H9 (cell line): ENCODE results near the gene USH2A. TPM values are rescaled to one million over a fixed set of nuclear protein-coding genes. Genes with fewer than 3 reads are reported as not detected.

Experiments
- DNase-seq: peaks from one replicate; pipeline ENCODE4 v3.0.0-alpha.2; 2017
- H2AFZ ChIP-seq: one replicate; pipeline ENCODE4 v1.6.1; 2013; ENCODE audit warnings: mild to moderate bottlenecking, low read length, control low read depth, moderate library complexity
- H2AK5ac ChIP-seq: 2 replicates; pipeline ENCODE4 v1.6.1; 2013; ENCODE audit warnings: low read length, control low read depth, mixed read lengths; ENCODE audit not compliant: insufficient read length
- H2BK120ac ChIP-seq: one replicate; pipeline ENCODE4 v1.6.1; 2013; ENCODE audit warnings: low read depth, mild to moderate bottlenecking, low read length, control low read depth, inconsistent platforms; ENCODE audit not compliant: poor library complexity, severe bottlenecking
- H2BK12ac ChIP-seq: 2 replicates; pipeline ENCODE4 v1.6.1; 2013; ENCODE audit warnings: low read length, control low read depth, mixed read lengths, low read depth; ENCODE audit not compliant: insufficient read length
- H2BK15ac ChIP-seq: 2 replicates; pipeline ENCODE4 v1.6.1; 2013; ENCODE audit warnings: low read depth, low read length, control low read depth
- H2BK20ac ChIP-seq: one replicate; pipeline ENCODE4 v1.6.1; 2013; ENCODE audit warnings: low read depth, mild to moderate bottlenecking, low read length, control low read depth, inconsistent platforms; ENCODE audit not compliant: poor library complexity, severe bottlenecking
- H2BK5ac ChIP-seq: 2 replicates; pipeline ENCODE4 v1.6.1; 2013; ENCODE audit warnings: low read length, control low read depth, mixed read lengths; ENCODE audit not compliant: insufficient read length
- H3K14ac ChIP-seq: 2 replicates; pipeline ENCODE4 v1.6.1; 2013; ENCODE audit warnings: low read length, control low read depth; ENCODE audit not compliant: insufficient read depth
- H3K18ac ChIP-seq: 2 replicates; pipeline ENCODE4 v1.6.1; 2013; ENCODE audit warnings: low read depth, mild to moderate bottlenecking, mixed read lengths, low read length, control low read depth; ENCODE audit not compliant: insufficient read length
- H3K23ac ChIP-seq: 2 replicates; pipeline ENCODE4 v1.6.1; 2013; ENCODE audit warnings: low read length, control low read depth, mixed read lengths, low read depth; ENCODE audit not compliant: insufficient read length
- H3K23me2 ChIP-seq: 2 replicates; pipeline ENCODE4 v1.6.1; 2013; ENCODE audit warnings: low read depth, mild to moderate bottlenecking, mixed read lengths, low read length, control low read depth; ENCODE audit not compliant: insufficient read length, poor library complexity, severe bottlenecking
- H3K27ac ChIP-seq: 2 replicates; pipeline ENCODE4 v1.5.1; 2013; ENCODE audit warnings: low read length, control low read depth, mixed read lengths, low read depth; ENCODE audit not compliant: insufficient read length
- H3K27me3 ChIP-seq: 2 replicates; pipeline ENCODE4 v1.6.1; 2013; ENCODE audit warnings: low read length, control low read depth, inconsistent platforms; ENCODE audit not compliant: insufficient read depth
- H3K4ac ChIP-seq: 2 replicates; pipeline ENCODE4 v1.6.1; 2013; ENCODE audit warnings: low read depth, mild to moderate bottlenecking, control low read depth, inconsistent platforms, low read length, moderate library complexity
- H3K4me1 ChIP-seq: 2 replicates; pipeline ENCODE4 v1.6.1; 2013; ENCODE audit warnings: low read length, control low read depth, inconsistent platforms; ENCODE audit not compliant: insufficient read depth
- H3K4me2 ChIP-seq: 2 replicates; pipeline ENCODE4 v1.6.1; 2013; ENCODE audit warnings: low read length, control low read depth, mixed read lengths; ENCODE audit not compliant: insufficient read length, insufficient read depth
- H3K56ac ChIP-seq: 2 replicates; pipeline ENCODE4 v1.6.1; 2013; ENCODE audit warnings: low read depth, mild to moderate bottlenecking, mixed read lengths, low read length, control low read depth; ENCODE audit not compliant: insufficient read length
- H3K79me1 ChIP-seq: 2 replicates; pipeline ENCODE4 v1.6.1; 2013; ENCODE audit warnings: low read depth, mild to moderate bottlenecking, moderate library complexity, low read length, control low read depth, inconsistent platforms; ENCODE audit not compliant: insufficient read depth, poor library complexity, severe bottlenecking
- H3K79me2 ChIP-seq: 2 replicates; pipeline ENCODE4 v1.6.1; 2013; ENCODE audit warnings: low read length, control low read depth, inconsistent platforms; ENCODE audit not compliant: insufficient read depth
- H3K9ac ChIP-seq: 2 replicates; pipeline ENCODE4 v1.6.1; 2013; ENCODE audit warnings: low read length, control low read depth, mixed read lengths; ENCODE audit not compliant: insufficient read length; ENCODE audit errors: extremely low read depth
- H3K9me3 ChIP-seq: one replicate; pipeline ENCODE4 v1.6.1; 2013; ENCODE audit warnings: low read depth, low read length, inconsistent platforms; ENCODE audit not compliant: control insufficient read depth
- H3T11ph ChIP-seq: one replicate; pipeline ENCODE4 v1.6.1; 2013; ENCODE audit warnings: mild to moderate bottlenecking, low read length, control low read depth, inconsistent platforms
- H4K20me1 ChIP-seq: one replicate; pipeline ENCODE4 v1.6.1; 2013; ENCODE audit not compliant: control insufficient read depth, insufficient read length, insufficient read depth
- H4K5ac ChIP-seq: 2 replicates; pipeline ENCODE4 v1.6.1; 2013; ENCODE audit warnings: low read depth, mild to moderate bottlenecking, mixed read lengths, low read length, control low read depth; ENCODE audit not compliant: insufficient read length
- H4K8ac ChIP-seq: replicated peaks from 2 replicates; pipeline ENCODE4 v1.6.1; 2013; ENCODE audit warnings: low read length, control low read depth, mixed read lengths, low read depth; ENCODE audit not compliant: insufficient read length
- H4K91ac ChIP-seq: 2 replicates; pipeline ENCODE4 v1.6.1; 2013; ENCODE audit warnings: low read depth, mild to moderate bottlenecking, moderate library complexity, mixed read lengths, low read length, control low read depth; ENCODE audit not compliant: insufficient read length
- H3K27ac Mint-ChIP-seq, 3 experiments: 2 replicates in 2 of 3; 3 replicates in 1 of 3; pipeline ENCODE4 v1.8.0; 2020 to 2021; ENCODE audit warnings: mixed read lengths in 3 of 3, mild to moderate bottlenecking in 1 of 3, moderate library complexity in 1 of 3
- H3K27me3 Mint-ChIP-seq: 2 replicates; pipeline ENCODE4 v1.8.0; 2021; ENCODE audit warnings: low read depth, mild to moderate bottlenecking, moderate library complexity, mixed read lengths
- H3K36me3 Mint-ChIP-seq, 3 experiments: 2 replicates in 2 of 3; 3 replicates in 1 of 3; pipeline ENCODE4 v1.8.0; 2020 to 2021; ENCODE audit warnings: low read depth in 3 of 3, mixed read lengths in 3 of 3; ENCODE audit not compliant: insufficient read depth in 1 of 3
- H3K4me1 Mint-ChIP-seq, 2 experiments: 2 replicates each; pipeline ENCODE4 v1.8.0; 2020; ENCODE audit warnings: mixed read lengths in 2 of 2
- H3K4me3 Mint-ChIP-seq, 2 experiments: 2 replicates in 1 of 2; 3 replicates in 1 of 2; pipeline ENCODE4 v1.8.0; 2020 to 2021; ENCODE audit warnings: mild to moderate bottlenecking in 2 of 2, mixed read lengths in 2 of 2, moderate library complexity in 1 of 2
- H3K9me3 Mint-ChIP-seq, 2 experiments: 2 replicates in 1 of 2; 3 replicates in 1 of 2; pipeline ENCODE4 v1.8.0; 2020; ENCODE audit warnings: mild to moderate bottlenecking in 2 of 2, mixed read lengths in 2 of 2, moderate library complexity in 1 of 2
- CTCF ChIP-seq: fragments of 200-600 bp; sonication (generic); conservative IDR thresholded peaks from 3 replicates; pipeline ENCODE4 v1.8.0; 2021; ENCODE audit warnings: antibody characterized with exemption, mild to moderate bottlenecking
- WGBS: extraction: QIAGEN DNeasy Blood & Tissue Kit; methylation state at CpG from one replicate; pipeline ENCODE4 v1.1.7; 2013; ENCODE audit warnings: missing lambda C conversion rate, low lambda C conversion rate, mixed read lengths; ENCODE audit not compliant: insufficient read length; ENCODE audit errors: extremely low coverage; 5-methylcytosine and 5-hydroxymethylcytosine counted together
- total RNA-seq: library from RNA; stranded (reverse); gene quantifications from 2 replicates; pipeline ENCODE4 v1.2.1, GENCODE V29; 2021

The USH2A gene
- total RNA-seq, 1 experiment from 2014 or later: 0.11 TPM

GRCh38 chr1:216186816-216187215 lies 236.4 kb downstream of the USH2A start:
- DNase-seq: no peak
- no peak overlapping the region for H2AK5ac ChIP-seq
- no peak overlapping the region for H2BK20ac ChIP-seq
- no peak overlapping the region for H3K56ac ChIP-seq
- no peak overlapping the region for H3K9ac ChIP-seq
- H4K91ac ChIP-seq: no peak overlapping the region
- no peaks in the 10 kb centered on the region for H3K27me3 ChIP-seq
- no peak overlapping the region for H2AFZ ChIP-seq
- no peak overlapping the region for H2BK12ac ChIP-seq
- no peak overlapping the region for H3K4me3 Mint-ChIP-seq
- no peak overlapping the region for H3T11ph ChIP-seq
- H3K23me2 ChIP-seq: no peaks in the 10 kb centered on the region
- no peaks in the 10 kb centered on the region for H3K27me3 Mint-ChIP-seq
- no peaks in the 10 kb centered on the region for H3K36me3 Mint-ChIP-seq
- no CpG with 5 or more reads among the region's 2 CpGs for WGBS
- H3K79me2 ChIP-seq: no peaks in the 10 kb centered on the region
- no peak for TF ChIP-seq CTCF
- H4K5ac ChIP-seq: no peak overlapping the region
- no peak overlapping the region for H4K8ac ChIP-seq
- no peak overlapping the region for H2BK120ac ChIP-seq
- H3K79me1 ChIP-seq: no peaks in the 10 kb centered on the region
- no peaks in the 10 kb centered on the region for H4K20me1 ChIP-seq
- no peak overlapping the region for H3K4ac ChIP-seq
- H2BK15ac ChIP-seq: no peak overlapping the region
- no peak overlapping the region for H3K14ac ChIP-seq
- no peak overlapping the region for H3K23ac ChIP-seq
- H2BK5ac ChIP-seq: no peak overlapping the region
- H3K9me3 ChIP-seq: no peaks in the 10 kb centered on the region
- no peak overlapping the region for H3K4me2 ChIP-seq
- H3K4me1 Mint-ChIP-seq: peaks cover 32 to 38% of the 10 kb centered on the region in 2 experiments
- peaks cover 10% of the 10 kb centered on the region; the same call in 1 of the 2 replicates for H3K4me1 ChIP-seq
- H3K18ac ChIP-seq: no peak overlapping the region
- no peaks in the 10 kb centered on the region for H3K9me3 Mint-ChIP-seq
- H3K27ac Mint-ChIP-seq: no peak overlapping the region
- no peak overlapping the region for H3K27ac ChIP-seq
